ENCODE results near the gene JHY.

GRCh38 chr11:122852796-122853160, 29.8 kb upstream of the JHY start:
- no peak for TF ChIP-seq POLR2A (IDR thresholded peaks at IDR 0.05)
- no peak for TF ChIP-seq CTCF (IDR thresholded peaks at IDR 0.05)

Data from stomach (tissue), 4 donors.